Activated effector memory CD4-positive, alpha-beta T cell treated with anti-CD3 and anti-CD28 coated beads, Interleukin-2, amount 50 U/mL, for 16 hours (primary cell): ENCODE data around the gene PCGF5.
"Not testable (repeated sequence)": the region's sequence is repeated elsewhere in the genome, so short reads cannot be mapped to it uniquely, and the experiment has no call there.

Source experiments
- DNase-seq: peaks from one replicate; pipeline ENCODE4 v3.0.0-alpha.2; 2020

Gene PCGF5

DNA sequence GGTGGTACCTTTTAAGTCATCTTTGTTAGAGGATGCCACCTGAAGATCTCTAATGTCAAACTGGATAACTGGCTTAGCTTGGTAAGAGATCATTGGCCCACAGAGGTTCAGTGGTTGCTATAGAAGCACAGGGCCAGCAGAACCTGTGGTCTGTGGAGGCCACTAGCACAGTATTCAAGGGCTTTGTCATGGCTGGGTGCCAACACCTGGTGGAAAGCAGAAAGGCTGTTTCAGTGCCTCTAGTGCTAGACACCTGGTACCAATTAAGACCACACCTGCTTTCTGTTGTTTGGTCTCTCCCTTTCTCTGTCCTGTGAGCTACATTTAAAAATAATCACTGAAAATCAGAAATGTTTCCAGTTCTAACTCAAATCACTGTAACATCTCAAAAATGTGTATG, 10.0 kb upstream of the PCGF5 start:
- DNase-seq: no peak

DNA sequence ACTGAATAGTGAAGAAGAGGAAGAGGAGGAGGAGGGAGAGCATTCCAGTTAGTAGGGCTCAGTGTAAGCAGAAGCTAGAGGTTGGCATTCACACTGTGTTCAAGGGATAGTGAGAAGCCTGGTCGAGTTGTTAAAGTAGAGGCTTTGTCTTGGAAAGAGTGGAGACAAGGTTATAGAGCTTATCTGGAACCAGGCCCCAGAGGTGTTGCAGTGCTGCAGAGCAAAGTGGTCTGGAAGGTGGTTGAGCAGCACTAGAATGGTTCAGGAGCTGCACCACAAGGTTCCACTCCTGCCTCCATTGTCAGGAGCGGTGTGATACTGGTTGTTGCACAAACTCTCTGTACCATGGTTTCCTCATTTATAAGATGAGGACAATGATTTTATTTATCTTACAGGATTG, 8.8 kb upstream of the PCGF5 start:
- DNase-seq: no peak

GRCh38 chr10:91214911-91215310, 5.6 kb upstream of the PCGF5 start:
- no peak for DNase-seq

GRCh38 chr10:91215384-91215783, 5.1 kb upstream of the PCGF5 start:
- DNase-seq: no peak

DNA sequence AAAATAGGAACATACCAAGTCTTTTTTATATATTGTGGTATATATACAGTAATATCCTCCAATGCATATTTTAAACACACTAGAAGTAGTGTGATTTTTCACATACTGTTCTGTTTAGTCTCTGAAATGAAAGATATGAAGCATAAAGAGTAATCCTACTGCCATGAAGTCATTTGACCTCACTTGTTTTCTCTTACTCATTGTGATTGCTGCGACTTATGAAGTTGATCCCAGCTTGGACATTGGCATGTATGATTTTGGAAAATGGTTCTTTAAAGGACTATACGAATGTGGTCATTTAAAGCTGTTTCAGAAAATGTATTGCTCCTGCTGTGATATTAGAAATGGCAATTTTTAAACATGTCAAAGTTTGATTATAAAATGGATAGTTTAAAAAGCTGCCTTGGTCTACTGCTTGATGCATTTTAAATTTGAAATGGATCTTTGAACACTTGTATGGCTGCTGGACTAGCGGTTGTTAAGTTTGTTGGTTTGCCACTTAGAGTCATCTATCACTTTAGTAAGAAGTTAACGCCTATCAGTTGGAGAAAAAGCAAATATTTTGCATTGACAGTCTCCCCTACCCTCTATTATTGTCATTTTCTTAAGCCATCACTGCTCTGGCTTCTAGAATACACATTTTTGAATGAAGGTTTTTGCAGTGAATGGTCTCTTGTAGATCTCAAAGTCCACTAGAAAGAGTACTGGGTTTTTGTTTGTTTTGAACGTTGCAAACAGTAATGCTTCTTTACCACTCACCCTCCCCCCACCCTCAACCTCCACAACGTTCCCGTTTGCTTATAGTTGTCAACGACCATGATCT, 881 bp upstream of the PCGF5 start:
- no peak for DNase-seq

DNA sequence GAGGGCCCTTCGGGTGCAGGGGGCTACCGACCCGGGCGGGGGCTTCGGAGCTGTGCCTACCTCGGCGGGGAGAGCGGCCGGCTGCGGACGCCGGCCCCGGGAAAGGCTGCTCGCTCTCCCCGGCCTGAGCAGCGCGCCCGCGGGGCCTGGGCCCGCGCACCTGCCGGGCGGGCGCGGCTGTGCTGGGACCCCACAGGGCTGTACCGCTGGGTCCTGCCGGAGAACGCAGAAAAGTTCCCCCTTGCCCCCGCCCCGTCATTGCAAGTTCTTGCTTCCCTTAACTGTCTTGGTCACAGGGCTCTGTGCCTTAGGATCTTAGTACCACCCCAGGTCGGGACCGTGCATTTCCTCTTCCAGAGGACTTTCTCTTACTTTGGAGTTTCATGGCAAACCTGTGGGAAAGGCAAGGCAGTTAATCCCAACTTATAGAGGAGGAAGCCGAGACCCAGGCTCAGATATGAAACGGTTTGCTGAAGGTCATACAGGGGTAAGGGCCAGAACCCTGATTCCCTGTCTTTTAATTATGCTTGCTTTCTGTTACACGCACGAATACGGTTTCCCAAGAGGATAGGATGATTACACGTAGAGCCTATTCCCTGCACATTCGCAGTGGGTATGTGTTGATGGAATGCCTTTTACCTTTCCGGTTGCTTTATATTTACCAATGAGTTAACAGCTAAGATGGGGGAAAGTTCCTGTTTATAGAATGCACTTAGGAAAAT, 652 bp downstream of the PCGF5 start:
- DNase-seq: peak; percentile 70

DNA sequence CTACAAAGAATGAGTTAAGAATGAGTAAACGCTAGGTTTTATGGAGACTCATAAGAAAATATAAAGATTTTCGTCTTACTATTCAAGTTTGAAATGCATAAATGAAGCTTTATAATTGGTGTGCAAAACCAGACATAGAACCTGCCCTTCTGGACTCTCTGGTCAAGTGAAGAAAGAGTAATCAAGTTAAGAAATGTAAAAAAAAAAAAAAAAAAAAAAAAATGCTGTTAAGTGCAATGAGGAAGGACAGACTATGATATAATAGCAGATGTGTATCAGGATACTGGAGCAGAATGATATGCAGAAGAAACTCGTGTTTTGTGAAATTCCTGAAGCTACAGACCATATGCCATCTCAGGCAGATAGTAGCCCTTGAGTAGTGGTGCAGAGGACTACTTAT, 5.6 kb downstream of the PCGF5 start:
- DNase-seq: no peak

DNA sequence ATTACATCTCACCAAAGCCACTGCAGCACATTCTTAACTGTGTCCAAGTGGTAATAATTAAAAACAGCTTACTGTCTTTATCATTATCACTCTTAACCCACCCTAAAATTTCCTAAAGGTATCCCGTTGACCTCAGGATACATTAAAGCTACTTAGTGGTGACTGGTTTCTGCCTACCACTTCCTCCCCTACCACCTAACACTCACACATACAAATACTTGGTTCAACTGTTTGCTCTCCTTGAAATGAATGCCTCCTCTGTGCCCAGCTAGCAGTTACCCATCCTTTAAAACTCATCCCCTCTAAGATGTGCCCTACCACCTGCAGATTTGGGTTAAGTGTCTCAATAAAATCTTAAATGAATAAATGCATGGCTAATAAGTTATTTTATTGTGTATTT, 7.1 kb downstream of the PCGF5 start:
- no peak for DNase-seq

DNA sequence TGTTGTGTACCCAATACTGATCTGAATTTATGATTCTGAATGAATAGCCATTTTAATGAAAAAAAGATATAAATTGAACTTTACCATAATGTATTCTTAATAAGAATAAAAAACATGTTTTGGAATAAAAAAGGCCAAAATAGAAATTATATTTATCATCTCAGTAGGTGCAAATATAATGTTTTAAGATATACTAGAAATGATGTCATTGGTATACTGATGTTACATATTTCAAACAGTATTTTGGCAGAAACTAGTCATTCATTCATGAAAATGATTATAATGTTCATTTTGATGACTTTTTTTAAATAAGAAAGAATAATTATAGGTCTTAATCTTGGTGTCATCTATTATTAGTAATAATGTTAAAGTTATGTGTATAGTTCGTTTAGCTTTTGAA, 9.2 kb downstream of the PCGF5 start:
- no peak for DNase-seq

DNA sequence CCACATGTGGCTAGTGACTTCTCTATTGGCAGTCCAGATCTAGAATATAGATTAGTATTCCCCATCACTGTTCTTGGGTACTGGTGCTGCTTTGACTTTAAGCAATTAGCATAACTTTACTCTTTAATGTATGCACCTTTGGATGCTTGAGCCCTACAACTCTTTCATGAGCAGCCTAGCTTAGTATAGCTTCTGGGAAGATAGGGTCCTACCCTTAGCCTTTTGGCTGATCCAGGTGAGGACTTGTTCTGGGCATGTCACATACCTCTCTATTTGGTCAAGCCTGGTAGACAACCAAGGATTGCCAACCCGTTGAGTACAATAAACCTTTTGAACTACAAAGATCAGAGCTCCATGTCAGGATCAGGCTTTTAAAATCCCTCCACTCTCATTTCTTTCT, 17.7 kb downstream of the PCGF5 start:
- DNase-seq: no peak

- no peak for DNase-seq
These were observed 19.3 kb downstream of the PCGF5 start for GRCh38 chr10:91239789-91240188.

DNA sequence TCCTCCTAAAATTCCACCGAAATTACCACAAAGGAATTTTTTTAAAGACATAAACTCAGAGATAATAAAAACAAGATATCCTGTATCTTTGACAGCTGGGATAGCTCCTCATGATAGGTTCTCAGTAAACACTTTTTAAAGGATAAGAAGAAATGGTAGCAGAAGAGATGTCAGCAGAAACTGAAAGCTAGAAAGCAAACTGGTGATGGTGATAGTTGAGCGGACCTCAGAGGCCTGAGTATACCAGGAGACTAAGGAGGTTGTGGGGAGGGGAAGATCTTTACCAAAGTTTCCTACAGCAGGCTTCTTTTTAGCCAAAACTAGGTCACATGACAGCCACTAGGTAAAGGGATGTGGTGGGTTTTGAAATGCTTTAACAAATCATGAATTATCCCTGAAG, 22.5 kb downstream of the PCGF5 start:
- no peak for DNase-seq

GRCh38 chr10:91247360-91248111, 27.1 kb downstream of the PCGF5 start:
- no peak for DNase-seq

- no peak for DNase-seq
These were observed 29.2 kb downstream of the PCGF5 start for GRCh38 chr10:91249700-91250099.

GRCh38 chr10:91250341-91250740, 29.9 kb downstream of the PCGF5 start:
- DNase-seq: no peak

GRCh38 chr10:91251430-91252056, 31.1 kb downstream of the PCGF5 start:
- DNase-seq: peak; percentile 73

- no peak for DNase-seq
These were observed 32.8 kb downstream of the PCGF5 start for GRCh38 chr10:91253300-91253699.

- no peak for DNase-seq
These were observed 36.8 kb downstream of the PCGF5 start for GRCh38 chr10:91257310-91257709.

DNA sequence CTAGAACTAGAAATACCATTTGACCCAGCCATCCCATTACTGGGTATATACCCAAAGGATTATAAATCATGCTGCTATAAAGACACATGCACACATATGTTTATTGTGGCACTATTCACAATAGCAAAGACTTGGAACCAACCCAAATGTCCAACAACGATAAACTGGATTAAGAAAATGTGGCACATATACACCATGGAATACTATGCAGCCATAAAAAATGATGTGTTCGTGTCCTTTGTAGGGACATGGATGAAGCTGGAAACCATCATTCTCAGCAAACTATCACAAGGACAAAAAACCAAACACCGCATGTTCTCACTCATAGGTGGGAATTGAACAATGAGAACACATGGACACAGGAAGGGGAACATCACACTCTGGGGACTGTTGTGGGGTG, 40.0 kb downstream of the PCGF5 start:
- DNase-seq: not testable (repeated sequence)

- DNase-seq: no peak
These were observed 51.4 kb downstream of the PCGF5 start for GRCh38 chr10:91271886-91272285.

- DNase-seq: no peak
These were observed 64.1 kb downstream of the PCGF5 start for GRCh38 chr10:91284486-91285090.

GRCh38 chr10:91286572-91286971, 66.1 kb downstream of the PCGF5 start:
- no peak for DNase-seq

- DNase-seq: no peak
These were observed 66.8 kb downstream of the PCGF5 start for GRCh38 chr10:91287276-91287675.
